HL-60 (cell line): ENCODE measurements around the gene FERMT2.

Experiments
- POLR2AphosphoS5 ChIP-seq: IDR thresholded peaks from 2 replicates; pipeline ENCODE4 v1.6.1; 2012; ENCODE audit warnings: low read depth
- SPI1 ChIP-seq: IDR thresholded peaks from 2 replicates; pipeline ENCODE4 v1.6.1; 2012; ENCODE audit warnings: low read depth, mild to moderate bottlenecking, borderline replicate concordance
- TF ChIP-seq, protein P1 (sequence below): IDR thresholded peaks from one replicate; pipeline ENCODE4 v1.5.1; 2011; ENCODE audit warnings: low read length, control low read depth, inconsistent platforms; ENCODE audit not compliant: insufficient read depth
- TF ChIP-seq, protein P2 (sequence below): IDR thresholded peaks from 2 replicates; pipeline ENCODE4 v1.6.1; 2012; ENCODE audit warnings: low read depth; ENCODE audit not compliant: insufficient replicate concordance

DNA sequence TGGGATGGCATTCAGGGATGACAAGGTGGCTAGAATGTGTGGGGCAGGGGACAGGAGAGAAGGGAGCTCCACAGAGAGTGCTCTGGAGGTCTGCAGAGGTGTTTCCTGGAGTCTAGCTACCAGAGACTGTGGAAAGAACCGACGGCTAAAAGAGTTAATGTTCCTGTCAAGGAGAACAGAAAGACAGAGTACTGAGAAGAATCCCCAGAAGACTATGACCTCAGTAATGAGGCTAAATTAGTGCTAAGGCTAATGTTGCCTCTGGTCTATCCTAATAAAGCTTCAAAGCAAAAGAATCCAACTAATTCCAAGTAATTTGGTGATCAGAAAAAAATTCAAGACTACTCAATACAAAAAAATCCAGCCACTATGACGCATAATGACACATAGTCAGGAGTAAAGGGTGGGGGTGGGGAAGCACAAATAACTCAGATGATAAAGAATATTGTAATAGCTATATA lies 44.7 kb downstream of the FERMT2 start:
- TF ChIP-seq, protein P1, sequence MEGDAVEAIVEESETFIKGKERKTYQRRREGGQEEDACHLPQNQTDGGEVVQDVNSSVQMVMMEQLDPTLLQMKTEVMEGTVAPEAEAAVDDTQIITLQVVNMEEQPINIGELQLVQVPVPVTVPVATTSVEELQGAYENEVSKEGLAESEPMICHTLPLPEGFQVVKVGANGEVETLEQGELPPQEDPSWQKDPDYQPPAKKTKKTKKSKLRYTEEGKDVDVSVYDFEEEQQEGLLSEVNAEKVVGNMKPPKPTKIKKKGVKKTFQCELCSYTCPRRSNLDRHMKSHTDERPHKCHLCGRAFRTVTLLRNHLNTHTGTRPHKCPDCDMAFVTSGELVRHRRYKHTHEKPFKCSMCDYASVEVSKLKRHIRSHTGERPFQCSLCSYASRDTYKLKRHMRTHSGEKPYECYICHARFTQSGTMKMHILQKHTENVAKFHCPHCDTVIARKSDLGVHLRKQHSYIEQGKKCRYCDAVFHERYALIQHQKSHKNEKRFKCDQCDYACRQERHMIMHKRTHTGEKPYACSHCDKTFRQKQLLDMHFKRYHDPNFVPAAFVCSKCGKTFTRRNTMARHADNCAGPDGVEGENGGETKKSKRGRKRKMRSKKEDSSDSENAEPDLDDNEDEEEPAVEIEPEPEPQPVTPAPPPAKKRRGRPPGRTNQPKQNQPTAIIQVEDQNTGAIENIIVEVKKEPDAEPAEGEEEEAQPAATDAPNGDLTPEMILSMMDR = no peak
- TF ChIP-seq, protein P2, sequence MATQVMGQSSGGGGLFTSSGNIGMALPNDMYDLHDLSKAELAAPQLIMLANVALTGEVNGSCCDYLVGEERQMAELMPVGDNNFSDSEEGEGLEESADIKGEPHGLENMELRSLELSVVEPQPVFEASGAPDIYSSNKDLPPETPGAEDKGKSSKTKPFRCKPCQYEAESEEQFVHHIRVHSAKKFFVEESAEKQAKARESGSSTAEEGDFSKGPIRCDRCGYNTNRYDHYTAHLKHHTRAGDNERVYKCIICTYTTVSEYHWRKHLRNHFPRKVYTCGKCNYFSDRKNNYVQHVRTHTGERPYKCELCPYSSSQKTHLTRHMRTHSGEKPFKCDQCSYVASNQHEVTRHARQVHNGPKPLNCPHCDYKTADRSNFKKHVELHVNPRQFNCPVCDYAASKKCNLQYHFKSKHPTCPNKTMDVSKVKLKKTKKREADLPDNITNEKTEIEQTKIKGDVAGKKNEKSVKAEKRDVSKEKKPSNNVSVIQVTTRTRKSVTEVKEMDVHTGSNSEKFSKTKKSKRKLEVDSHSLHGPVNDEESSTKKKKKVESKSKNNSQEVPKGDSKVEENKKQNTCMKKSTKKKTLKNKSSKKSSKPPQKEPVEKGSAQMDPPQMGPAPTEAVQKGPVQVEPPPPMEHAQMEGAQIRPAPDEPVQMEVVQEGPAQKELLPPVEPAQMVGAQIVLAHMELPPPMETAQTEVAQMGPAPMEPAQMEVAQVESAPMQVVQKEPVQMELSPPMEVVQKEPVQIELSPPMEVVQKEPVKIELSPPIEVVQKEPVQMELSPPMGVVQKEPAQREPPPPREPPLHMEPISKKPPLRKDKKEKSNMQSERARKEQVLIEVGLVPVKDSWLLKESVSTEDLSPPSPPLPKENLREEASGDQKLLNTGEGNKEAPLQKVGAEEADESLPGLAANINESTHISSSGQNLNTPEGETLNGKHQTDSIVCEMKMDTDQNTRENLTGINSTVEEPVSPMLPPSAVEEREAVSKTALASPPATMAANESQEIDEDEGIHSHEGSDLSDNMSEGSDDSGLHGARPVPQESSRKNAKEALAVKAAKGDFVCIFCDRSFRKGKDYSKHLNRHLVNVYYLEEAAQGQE = no peak
- TF ChIP-seq SPI1 = no peak
- no peak for TF ChIP-seq POLR2AphosphoS5
